Measurements from ENCODE around the gene AHNAK.

AHNAK gene

DNA sequence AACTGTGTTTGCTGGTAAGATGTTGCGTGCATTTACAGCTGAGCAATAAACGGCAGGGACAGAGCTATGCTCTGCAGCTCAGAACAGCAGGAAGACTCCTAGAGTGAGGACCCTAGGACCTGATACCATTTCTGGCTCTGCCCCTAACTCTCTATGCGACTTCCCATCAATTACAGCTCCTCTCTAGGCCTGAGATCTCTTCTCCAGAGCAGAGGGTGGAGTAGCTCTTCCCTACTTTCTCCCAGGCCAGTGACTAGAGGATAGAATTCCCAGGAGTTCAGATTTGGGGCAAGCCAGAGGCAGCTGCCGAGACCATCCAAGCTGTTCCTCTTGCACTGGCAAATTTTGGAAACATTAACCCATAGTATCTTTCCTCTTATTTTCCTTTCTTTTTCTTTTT lies 140.6 kb downstream of the AHNAK start:
- Histone ChIP-seq H3K4me1 (ENCODE audit: insufficient read depth, low read length) (peaks cover 8% of the 10 kb centered on the region; the same call in 1 of the 2 replicates), H3K36me3 (ENCODE audit: insufficient read depth, low read length) (no peaks in the 10 kb centered on the region), H3K27me3 (ENCODE audit: insufficient read depth, low read length) (no peaks in the 10 kb centered on the region), H3K9me3 (ENCODE audit: insufficient read depth, low read depth, low read length) (no peaks in the 10 kb centered on the region), H3K9ac (ENCODE audit: low read depth, low read length) (no peak overlapping the region), H3K4me3 (ENCODE audit: low read length) (no peak overlapping the region), H3K27ac (ENCODE audit: low read depth, low read length) (no peak overlapping the region)
- 87% methylated on average over 4 of the region's 4 CpGs for WGBS

DNA sequence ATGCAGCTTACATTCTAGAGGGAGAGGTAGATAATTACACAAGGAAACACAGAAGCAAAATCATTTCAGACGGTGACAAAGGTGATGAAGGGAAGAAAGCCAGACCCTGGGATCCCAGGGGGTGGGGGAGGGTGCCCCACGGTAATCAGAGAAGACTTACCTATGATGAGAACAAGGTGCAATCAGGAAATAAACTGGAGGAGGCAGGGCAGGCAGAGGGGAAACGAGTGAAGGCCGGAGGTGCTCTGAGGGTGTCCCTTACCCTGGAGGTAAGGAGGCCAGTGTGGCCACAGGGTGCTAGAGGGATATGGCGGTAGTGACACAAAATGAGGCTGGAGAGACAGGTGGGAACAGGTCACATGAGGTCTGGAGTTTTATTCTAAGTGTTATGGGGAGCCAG lies 141.7 kb downstream of the AHNAK start:
- Histone ChIP-seq H3K9ac (ENCODE audit: low read depth, low read length) (no peak overlapping the region), H3K36me3 (ENCODE audit: insufficient read depth, low read length) (no peaks in the 10 kb centered on the region), H3K4me3 (ENCODE audit: low read length) (no peak overlapping the region), H3K27me3 (ENCODE audit: insufficient read depth, low read length) (no peaks in the 10 kb centered on the region), H3K27ac (ENCODE audit: low read depth, low read length) (no peak overlapping the region), H3K9me3 (ENCODE audit: insufficient read depth, low read depth, low read length) (no peaks in the 10 kb centered on the region), H3K4me1 (ENCODE audit: insufficient read depth, low read length) (peaks cover 8% of the 10 kb centered on the region; the same call in 1 of the 2 replicates)
- 88% methylated on average over 5 of the region's 5 CpGs for WGBS

DNA sequence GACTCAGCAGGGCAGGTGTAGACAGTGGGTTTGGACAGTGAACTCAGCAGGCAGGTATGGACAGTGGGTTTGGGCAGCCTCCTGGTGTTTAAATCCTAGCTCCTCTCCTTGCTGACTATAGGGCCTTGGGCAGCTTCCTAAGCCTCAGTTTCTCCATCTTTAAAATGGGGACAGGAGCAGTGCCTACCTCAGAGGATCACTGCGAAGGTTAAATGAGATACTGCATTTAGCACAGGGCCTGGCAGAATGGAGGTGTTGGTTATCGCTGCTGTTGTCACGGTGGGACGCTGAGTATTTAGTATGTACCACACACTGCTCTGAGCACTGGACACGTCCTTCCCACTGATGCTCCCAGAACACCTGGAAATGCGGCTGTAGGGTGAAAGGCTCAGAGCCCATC lies 142.2 kb downstream of the AHNAK start:
- Histone ChIP-seq H3K36me3 (ENCODE audit: insufficient read depth, low read length) (no peaks in the 10 kb centered on the region), H3K27me3 (ENCODE audit: insufficient read depth, low read length) (no peaks in the 10 kb centered on the region), H3K4me1 (ENCODE audit: insufficient read depth, low read length) (peaks cover 8% of the 10 kb centered on the region; the same call in 1 of the 2 replicates), H3K27ac (ENCODE audit: low read depth, low read length) (no peak overlapping the region), H3K9ac (ENCODE audit: low read depth, low read length) (no peak overlapping the region), H3K4me3 (ENCODE audit: low read length) (no peak overlapping the region), H3K9me3 (ENCODE audit: insufficient read depth, low read depth, low read length) (no peaks in the 10 kb centered on the region)
- 98% methylated on average over 6 of the region's 6 CpGs for WGBS

DNA sequence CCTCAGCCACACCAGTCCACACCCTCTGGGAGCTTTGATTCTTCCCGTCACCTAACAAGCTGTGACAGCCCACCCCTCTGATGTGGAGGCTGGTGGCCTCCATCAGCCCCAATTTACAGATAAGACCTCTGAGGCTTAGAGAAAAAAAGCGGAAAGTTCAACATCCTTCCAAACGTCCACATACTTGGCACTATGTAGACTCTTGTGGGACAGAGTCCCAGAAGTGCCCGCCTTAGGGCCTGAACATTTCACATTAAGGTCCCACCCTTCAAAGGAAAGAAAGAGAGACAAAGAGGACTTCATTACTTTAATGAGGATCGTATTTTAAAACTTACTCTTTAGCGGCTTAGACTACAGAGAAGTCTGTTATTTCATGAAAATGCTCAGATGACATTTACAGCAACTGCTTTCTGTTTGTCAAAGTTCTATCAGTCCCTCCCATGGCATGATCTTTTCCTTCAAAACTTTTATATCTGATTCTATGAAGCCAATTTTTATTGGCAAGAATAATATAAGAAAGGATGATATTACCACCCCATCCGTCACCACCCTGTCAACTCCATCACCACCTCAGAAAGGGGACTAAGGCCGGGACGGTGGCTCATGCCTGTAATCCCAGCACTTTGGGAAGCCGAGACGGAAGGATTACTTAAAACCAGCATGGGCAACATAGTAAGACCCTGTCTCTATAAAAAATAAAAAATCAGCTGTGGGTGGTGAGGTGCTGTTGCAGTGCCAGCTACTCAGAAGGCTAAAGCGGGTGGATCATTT lies 143.5 kb downstream of the AHNAK start:
- no peaks in the 10 kb centered on the region for H3K36me3 ChIP-seq (ENCODE audit: insufficient read depth, low read length)
- H3K27ac ChIP-seq (ENCODE audit: low read depth, low read length) = no peak overlapping the region
- WGBS = 95% methylated on average over 12 of the region's 12 CpGs
- H3K4me3 ChIP-seq (ENCODE audit: low read length) = no peak overlapping the region
- no peaks in the 10 kb centered on the region for H3K27me3 ChIP-seq (ENCODE audit: insufficient read depth, low read length)
- peaks cover 14% of the 10 kb centered on the region; the same call in 1 of the 2 replicates for H3K4me1 ChIP-seq (ENCODE audit: insufficient read depth, low read length)
- no peaks in the 10 kb centered on the region for H3K9me3 ChIP-seq (ENCODE audit: insufficient read depth, low read depth, low read length)
- no peak overlapping the region for H3K9ac ChIP-seq (ENCODE audit: low read depth, low read length)

DNA sequence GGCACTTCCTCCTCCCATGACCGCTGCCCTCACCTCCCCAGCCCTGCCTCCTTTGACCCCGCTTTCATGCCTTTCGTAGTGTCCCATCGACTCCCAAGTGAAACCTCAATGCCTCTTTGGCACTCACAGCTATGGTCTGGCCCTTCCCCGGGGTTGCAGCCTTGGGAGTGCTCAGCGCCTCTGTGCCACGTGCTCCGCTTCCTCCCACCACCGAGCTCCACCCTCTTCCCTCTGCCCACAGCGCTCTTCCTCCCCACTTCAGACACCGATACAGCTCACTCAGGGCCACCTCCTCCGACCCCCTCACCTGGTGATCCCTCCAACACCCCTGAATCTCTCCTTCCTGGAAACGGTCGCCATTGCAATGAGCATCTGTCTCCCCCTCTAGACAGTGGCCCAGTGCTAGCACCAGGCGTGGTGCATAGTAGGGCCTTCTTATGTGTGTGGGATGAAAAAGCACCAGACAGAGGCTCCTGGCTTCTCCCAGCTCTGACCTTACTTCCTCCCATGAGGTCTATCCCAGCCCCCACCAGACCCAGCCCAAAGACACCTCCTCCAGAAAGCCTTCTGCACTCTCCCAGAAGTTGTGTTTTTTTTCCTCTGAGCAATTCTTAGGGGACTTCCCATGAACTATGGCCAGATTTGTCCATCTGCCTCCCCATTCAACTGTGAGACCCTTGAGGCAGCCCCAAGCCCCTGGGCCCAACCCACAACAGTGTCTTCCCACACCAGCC lies 144.2 kb downstream of the AHNAK start:
- H3K27ac ChIP-seq (ENCODE audit: low read depth, low read length) = no peak overlapping the region
- no peak overlapping the region for H3K9ac ChIP-seq (ENCODE audit: low read depth, low read length)
- 77% methylated on average over 14 of the region's 15 CpGs for WGBS
- H3K36me3 ChIP-seq (ENCODE audit: insufficient read depth, low read length) = no peaks in the 10 kb centered on the region
- H3K9me3 ChIP-seq (ENCODE audit: insufficient read depth, low read depth, low read length) = no peaks in the 10 kb centered on the region
- H3K27me3 ChIP-seq (ENCODE audit: insufficient read depth, low read length) = no peaks in the 10 kb centered on the region
- no peak overlapping the region for H3K4me3 ChIP-seq (ENCODE audit: low read length)
- peaks cover 19% of the 10 kb centered on the region; the same call in 1 of the 2 replicates for H3K4me1 ChIP-seq (ENCODE audit: insufficient read depth, low read length)

DNA sequence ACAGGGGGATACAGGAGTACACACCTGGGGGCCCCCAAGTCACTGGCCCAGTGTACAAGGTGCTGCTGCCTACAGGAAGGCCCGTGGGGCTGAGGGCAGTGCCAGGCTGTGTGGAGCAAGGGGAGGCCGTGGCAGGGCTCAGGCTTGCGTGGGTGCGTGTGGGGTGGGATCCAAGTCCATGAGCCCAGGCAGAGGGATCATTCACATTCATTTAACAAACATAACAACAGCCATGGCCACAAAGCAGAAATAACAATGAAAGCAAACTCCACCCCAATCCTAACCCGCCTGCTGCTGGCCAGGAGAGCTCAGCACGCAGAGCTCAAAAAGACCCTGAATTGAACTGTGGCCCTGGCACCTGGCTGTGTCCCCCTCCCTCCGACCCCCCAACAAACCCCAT lies 144.8 kb downstream of the AHNAK start:
- Histone ChIP-seq H3K9me3 (ENCODE audit: insufficient read depth, low read depth, low read length) (no peaks in the 10 kb centered on the region), H3K9ac (ENCODE audit: low read depth, low read length) (no peak overlapping the region), H3K27ac (ENCODE audit: low read depth, low read length) (no peak overlapping the region), H3K4me3 (ENCODE audit: low read length) (no peak overlapping the region), H3K27me3 (ENCODE audit: insufficient read depth, low read length) (no peaks in the 10 kb centered on the region), H3K4me1 (ENCODE audit: insufficient read depth, low read length) (peaks cover 19% of the 10 kb centered on the region; the same call in 1 of the 2 replicates), H3K36me3 (ENCODE audit: insufficient read depth, low read length) (no peaks in the 10 kb centered on the region)
- 81% methylated on average over 7 of the region's 7 CpGs for WGBS

DNA sequence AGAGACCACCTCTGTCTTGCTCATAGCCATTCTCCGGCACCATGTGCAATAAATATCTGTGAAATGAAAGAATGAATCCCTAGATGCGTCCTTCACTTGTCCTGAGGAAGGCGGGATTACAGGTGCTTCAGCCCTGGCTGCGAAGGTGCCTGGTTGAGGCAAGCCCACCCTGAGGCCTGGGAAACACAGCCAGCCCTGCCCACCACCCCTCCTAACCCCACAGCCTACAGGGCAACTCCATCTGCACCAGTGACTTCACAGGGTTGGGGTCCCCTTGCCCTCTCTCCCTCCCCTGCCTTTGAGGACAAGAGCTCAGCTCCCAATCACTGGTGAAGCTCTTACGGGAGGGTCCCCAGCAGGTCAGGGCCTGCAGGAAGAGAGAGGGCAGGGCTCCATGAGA lies 145.2 kb downstream of the AHNAK start:
- H3K4me1 ChIP-seq (ENCODE audit: insufficient read depth, low read length) = peaks cover 19% of the 10 kb centered on the region; the same call in 1 of the 2 replicates
- no peaks in the 10 kb centered on the region for H3K9me3 ChIP-seq (ENCODE audit: insufficient read depth, low read depth, low read length)
- no peaks in the 10 kb centered on the region for H3K36me3 ChIP-seq (ENCODE audit: insufficient read depth, low read length)
- H3K4me3 ChIP-seq (ENCODE audit: low read length) = no peak overlapping the region
- WGBS = 89% methylated on average over 5 of the region's 5 CpGs
- no peak overlapping the region for H3K9ac ChIP-seq (ENCODE audit: low read depth, low read length)
- no peak overlapping the region for H3K27ac ChIP-seq (ENCODE audit: low read depth, low read length)
- H3K27me3 ChIP-seq (ENCODE audit: insufficient read depth, low read length) = no peaks in the 10 kb centered on the region

DNA sequence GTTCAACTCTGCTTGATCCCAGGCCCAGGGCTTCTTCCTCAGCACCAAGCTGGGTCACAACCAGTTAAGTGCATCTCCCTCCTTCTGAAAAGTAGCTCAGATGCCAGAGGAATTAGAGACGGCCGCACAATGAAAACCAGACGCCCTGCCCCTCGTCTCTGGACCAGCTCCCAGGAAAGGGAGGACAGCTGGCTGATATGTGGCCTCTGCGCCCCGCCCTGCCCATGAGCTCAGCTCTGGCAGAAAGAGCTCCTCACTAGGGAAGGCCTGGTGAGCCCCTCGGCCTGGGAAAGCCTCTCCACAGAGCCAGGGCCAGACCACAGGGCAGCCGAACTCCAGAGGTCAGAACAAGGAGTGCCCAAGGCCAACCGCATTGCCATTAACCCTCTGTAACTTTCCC lies 145.8 kb downstream of the AHNAK start:
- Histone ChIP-seq H3K4me3 (ENCODE audit: low read length) (no peak overlapping the region), H3K36me3 (ENCODE audit: insufficient read depth, low read length) (no peaks in the 10 kb centered on the region), H3K27me3 (ENCODE audit: insufficient read depth, low read length) (no peaks in the 10 kb centered on the region), H3K4me1 (ENCODE audit: insufficient read depth, low read length) (peaks cover 19% of the 10 kb centered on the region; the same call in 1 of the 2 replicates), H3K27ac (ENCODE audit: low read depth, low read length) (no peak overlapping the region), H3K9ac (ENCODE audit: low read depth, low read length) (no peak overlapping the region), H3K9me3 (ENCODE audit: insufficient read depth, low read depth, low read length) (no peaks in the 10 kb centered on the region)
- WGBS = 92% methylated on average over 9 of the region's 9 CpGs

DNA sequence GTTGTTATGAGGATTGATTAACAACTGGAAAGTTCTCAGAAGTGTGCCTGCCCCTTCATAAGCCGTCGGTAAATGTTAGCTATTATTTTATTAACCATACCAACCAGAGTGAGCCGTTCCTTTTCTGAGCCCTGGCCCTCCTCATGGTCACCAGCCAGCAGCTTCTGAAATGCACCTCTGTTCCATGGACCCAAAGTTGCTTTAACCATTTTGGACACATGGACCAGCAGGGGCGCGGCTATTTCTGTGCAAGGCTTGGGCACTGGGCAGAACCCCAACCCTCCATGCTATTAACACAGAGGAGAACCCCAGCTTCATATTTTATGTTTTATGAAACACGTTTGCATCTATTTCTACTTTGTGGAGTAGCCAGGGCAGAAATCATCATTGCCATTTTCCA lies 146.3 kb downstream of the AHNAK start:
- Histone ChIP-seq H3K27me3 (ENCODE audit: insufficient read depth, low read length) (no peaks in the 10 kb centered on the region), H3K4me3 (ENCODE audit: low read length) (no peak overlapping the region), H3K9me3 (ENCODE audit: insufficient read depth, low read depth, low read length) (no peaks in the 10 kb centered on the region), H3K9ac (ENCODE audit: low read depth, low read length) (no peak overlapping the region), H3K4me1 (ENCODE audit: insufficient read depth, low read length) (peaks cover 22% of the 10 kb centered on the region; the same call in 1 of the 2 replicates), H3K36me3 (ENCODE audit: insufficient read depth, low read length) (no peaks in the 10 kb centered on the region), H3K27ac (ENCODE audit: low read depth, low read length) (no peak overlapping the region)
- 98% methylated on average over 6 of the region's 6 CpGs for WGBS

DNA sequence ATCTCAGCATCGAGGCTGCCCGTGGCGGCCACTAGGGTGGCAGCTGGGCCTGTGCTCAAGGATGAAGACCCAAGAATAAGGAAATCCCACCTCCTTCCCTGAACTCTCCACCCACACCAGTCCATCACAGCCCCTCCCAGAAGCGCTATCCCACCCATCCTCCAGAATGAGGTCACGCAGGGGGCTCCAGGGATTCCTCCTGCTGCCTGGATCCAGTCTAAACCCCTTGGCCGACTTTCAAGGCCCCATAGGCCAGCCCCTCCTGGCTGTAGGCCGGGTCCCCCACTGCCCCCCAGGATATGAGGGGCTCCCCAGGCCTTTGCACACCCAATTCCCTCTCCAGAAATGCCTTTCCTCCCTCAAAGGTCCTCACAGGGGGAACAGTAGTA lies 146.7 kb downstream of the AHNAK start:
- 74% methylated on average over 7 of the region's 7 CpGs for WGBS
- no peaks in the 10 kb centered on the region for H3K36me3 ChIP-seq (ENCODE audit: insufficient read depth, low read length)
- H3K4me1 ChIP-seq (ENCODE audit: insufficient read depth, low read length) = peaks cover 23% of the 10 kb centered on the region; the same call in 1 of the 2 replicates
- no peaks in the 10 kb centered on the region for H3K27me3 ChIP-seq (ENCODE audit: insufficient read depth, low read length)
- H3K4me3 ChIP-seq (ENCODE audit: low read length) = no peak overlapping the region
- no peak overlapping the region for H3K27ac ChIP-seq (ENCODE audit: low read depth, low read length)
- H3K9me3 ChIP-seq (ENCODE audit: insufficient read depth, low read depth, low read length) = no peaks in the 10 kb centered on the region
- no peak overlapping the region for H3K9ac ChIP-seq (ENCODE audit: low read depth, low read length)

DNA sequence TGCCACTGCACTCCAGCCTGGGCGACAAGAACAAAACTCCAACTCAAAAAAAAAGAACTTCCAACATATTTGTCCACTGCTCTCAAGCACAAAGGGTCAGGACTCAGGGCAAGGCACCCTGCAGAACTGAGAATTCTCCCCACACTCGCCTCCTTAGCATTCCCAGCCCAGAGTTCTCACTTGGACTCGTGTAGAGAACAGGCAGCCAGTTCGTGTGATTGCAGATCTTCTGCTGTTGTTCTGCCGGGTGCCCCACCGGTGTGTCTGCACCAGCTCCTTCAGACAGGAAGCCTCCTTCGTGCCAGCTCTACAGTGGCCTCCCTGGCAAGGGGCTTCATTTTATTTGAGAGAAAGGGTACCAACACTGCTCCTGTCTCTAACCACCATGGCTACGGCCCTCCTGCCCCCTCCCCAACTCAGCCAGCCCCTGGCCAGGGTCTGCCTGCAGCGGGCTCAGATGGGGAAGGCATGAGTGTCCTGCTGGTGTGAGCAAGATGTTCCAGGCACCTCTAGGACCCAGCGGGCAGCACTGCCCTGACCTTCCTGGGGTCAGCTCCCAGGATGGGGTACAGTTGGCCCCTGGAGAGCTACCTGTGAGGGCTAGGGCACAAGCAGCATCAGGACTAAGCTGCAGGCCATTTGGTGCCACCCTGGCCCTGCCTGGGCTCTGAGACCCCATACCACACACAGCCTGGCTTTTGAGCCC lies 147.3 kb downstream of the AHNAK start:
- Histone ChIP-seq H3K4me1 (ENCODE audit: insufficient read depth, low read length) (peaks cover 23% of the 10 kb centered on the region; the same call in 1 of the 2 replicates), H3K9me3 (ENCODE audit: insufficient read depth, low read depth, low read length) (no peaks in the 10 kb centered on the region), H3K4me3 (ENCODE audit: low read length) (no peak overlapping the region), H3K27me3 (ENCODE audit: insufficient read depth, low read length) (no peaks in the 10 kb centered on the region), H3K36me3 (ENCODE audit: insufficient read depth, low read length) (no peaks in the 10 kb centered on the region), H3K9ac (ENCODE audit: low read depth, low read length) (no peak overlapping the region), H3K27ac (ENCODE audit: low read depth, low read length) (no peak overlapping the region)
- WGBS = 84% methylated on average over 10 of the region's 10 CpGs
